K562 (cell line): Measurements from ENCODE around the gene ANKH. TPM values are rescaled to one million over a fixed set of nuclear protein-coding genes. Genes with fewer than 3 reads are reported as not detected.

Experiments
- ATAC-seq: fragments of 200-7000 bp; cut with Tn5 transposase; 3 replicates; pipeline ENCODE4 v1.9.1; 2020; ENCODE audit warnings: moderate library complexity
- BruUV-seq: library from RNA; stranded (reverse); fragments of 400-500 nt; replicated peaks from 2 replicates; lab custom pipeline; 2021; lab: Mats Ljungman, UMichigan
- CTCF ChIA-PET: fragments of 300-600 bp; formaldehyde crosslinking; extraction: SDS; loops from one replicate; lab custom pipeline; 2021; ENCODE audit warnings: low intra/inter-chr PET ratio; lab: Yijun Ruan, JAX
- POLR2A ChIA-PET: fragments of 300-600, 350-650 bp; sonication (Branson Sonifier 250); formaldehyde crosslinking; extraction: SDS; loops from one replicate; lab custom pipeline; 2021; ENCODE audit warnings: antibody characterized with exemption, inconsistent platforms; lab: Yijun Ruan, JAX
- DNase-seq, 4 experiments: peaks; one replicate each; pipeline versions ENCODE4 v3.0.0 to v3.0.0-alpha.2; 2011 to 2018; ENCODE audit warnings: low spot score in 3 of 4, mixed read lengths in 3 of 4; ENCODE audit errors: extremely low read depth in 1 of 4
- FAIRE-seq: peaks from 2 replicates; lab custom pipeline; 2011; peaks lifted over from hg19 to GRCh38; lab: Jason Lieb, UNC
- H2AFZ ChIP-seq: 2 replicates; pipeline ENCODE4 v1.6.0; 2011; ENCODE audit warnings: low read depth, low read length, control low read depth, inconsistent platforms
- H3K27ac ChIP-seq: fragments of 200-600 bp; 3 replicates; pipeline ENCODE4 v1.8.0; 2011; ENCODE audit warnings: low read depth, mild to moderate bottlenecking, control low read depth, inconsistent platforms, low read length, moderate library complexity, mixed read lengths; ENCODE audit errors: extremely low read depth
- H3K27me3 ChIP-seq, 2 experiments: fragments of 300-600 bp in 1 of 2; 2 replicates in 1 of 2; 3 replicates in 1 of 2; pipeline versions ENCODE4 v1.6.0 to v1.8.0; 2011; ENCODE audit warnings: inconsistent platforms in 2 of 2, low read length in 2 of 2, mild to moderate bottlenecking in 1 of 2, mixed read lengths in 1 of 2, moderate library complexity in 1 of 2; ENCODE audit not compliant: control insufficient read depth in 2 of 2, insufficient read depth in 2 of 2
- H3K36me3 ChIP-seq: fragments of 300-600 bp; 3 replicates; pipeline ENCODE4 v1.8.0; 2011; ENCODE audit warnings: mild to moderate bottlenecking, low read length, inconsistent platforms; ENCODE audit not compliant: control insufficient read depth, insufficient read depth
- H3K4me1 ChIP-seq, 2 experiments: fragments of 200-600 bp in 1 of 2; replicated peaks in 1 of 2; 2 replicates in 1 of 2; 3 replicates in 1 of 2; pipeline versions ENCODE4 v1.5.1 to v1.8.0; 2011; ENCODE audit warnings: inconsistent platforms in 2 of 2, low read length in 2 of 2, mild to moderate bottlenecking in 1 of 2, mixed read lengths in 1 of 2, moderate library complexity in 1 of 2; ENCODE audit not compliant: control insufficient read depth in 2 of 2, insufficient read depth in 2 of 2
- H3K4me2 ChIP-seq: 2 replicates; pipeline ENCODE4 v1.6.1; 2011; ENCODE audit warnings: low read length, control low read depth, inconsistent platforms, mixed read lengths; ENCODE audit not compliant: insufficient read depth
- H3K4me3 ChIP-seq: fragments of 200-600 bp; sonication (generic), shearing (Covaris generic); 2 replicates; pipeline ENCODE4 v1.5.1; 2016; ENCODE audit warnings: control low read depth, inconsistent platforms
- H3K79me2 ChIP-seq: fragments of 200-600 bp; 3 replicates; pipeline ENCODE4 v1.8.0; 2011; ENCODE audit warnings: low read length, inconsistent platforms; ENCODE audit not compliant: control insufficient read depth, insufficient read depth
- H3K9ac ChIP-seq, 2 experiments: 2 replicates each; pipeline versions ENCODE4 v1.6.0 to v1.6.1; 2011; ENCODE audit warnings: low read depth in 2 of 2, low read length in 2 of 2, control low read depth in 1 of 2, inconsistent platforms in 1 of 2, mild to moderate bottlenecking in 1 of 2, mixed read lengths in 1 of 2; ENCODE audit not compliant: insufficient read depth in 1 of 2
- H3K9me1 ChIP-seq: one replicate; pipeline ENCODE4 v1.6.0; 2011; ENCODE audit warnings: inconsistent platforms, mild to moderate bottlenecking, low read length, moderate library complexity; ENCODE audit not compliant: control insufficient read depth, insufficient read depth
- H3K9me3 ChIP-seq: replicated peaks from 2 replicates; pipeline ENCODE4 v1.5.1; 2011; ENCODE audit warnings: low read depth, low read length, inconsistent platforms; ENCODE audit not compliant: control insufficient read depth, insufficient read depth
- H4K20me1 ChIP-seq: replicated peaks from 2 replicates; pipeline ENCODE4 v1.6.1; 2011; ENCODE audit warnings: low read length, inconsistent platforms, mixed read lengths; ENCODE audit not compliant: control insufficient read depth, insufficient read depth
- ARID1B ChIP-seq: fragments of 450-650 bp; IDR thresholded peaks from 2 replicates; pipeline ENCODE4 v1.6.1; 2016; ENCODE audit warnings: antibody characterized with exemption, mild to moderate bottlenecking, inconsistent platforms
- C11orf30 ChIP-seq: fragments of 450-650 bp; IDR thresholded peaks from 2 replicates; pipeline ENCODE4 v1.6.1; 2016; ENCODE audit warnings: low read depth, mild to moderate bottlenecking
- CBFA2T2 ChIP-seq: fragments of 450-650 bp; conservative IDR thresholded peaks from 2 replicates; pipeline ENCODE4 v1.6.1; 2017; ENCODE audit warnings: mild to moderate bottlenecking
- CEBPG ChIP-seq, 3 experiments: fragments of 200-800 bp in 1 of 3; sonication (Bioruptor generic) in 1 of 3; sonication (generic) in 1 of 3; formaldehyde crosslinking in 1 of 3; IDR thresholded peaks in 2 of 3; conservative IDR thresholded peaks in 1 of 3; 2 replicates each; pipeline versions ENCODE4 v1.6.1 to v1.8.0; 2016 to 2022; ENCODE audit warnings: missing compliant biosample characterization in 2 of 3, missing genetic modification characterization in 2 of 3, mild to moderate bottlenecking in 1 of 3, missing genetic modification reagents in 1 of 3
- CXXC5 ChIP-seq: fragments of 250-450 bp; sonication (Bioruptor Pico); IDR thresholded peaks from 2 replicates; pipeline ENCODE4 v1.8.0; 2022; ENCODE audit warnings: inconsistent platforms, mild to moderate bottlenecking, moderate library complexity
- DPF2 ChIP-seq: fragments of 450-650 bp; IDR thresholded peaks from 2 replicates; pipeline ENCODE4 v1.6.1; 2016
- ELF4 ChIP-seq: fragments of 450-650 bp; formaldehyde crosslinking; IDR thresholded peaks from 2 replicates; pipeline ENCODE4 v1.4.0; 2022; ENCODE audit warnings: missing genetic modification characterization
- FOXA1 ChIP-seq: fragments of 450-650 bp; IDR thresholded peaks from 2 replicates; pipeline ENCODE4 v1.6.1; 2016; ENCODE audit warnings: mild to moderate bottlenecking, borderline replicate concordance
- NFE2 ChIP-seq: IDR thresholded peaks from 2 replicates; pipeline ENCODE4 v1.6.1; 2014; ENCODE audit warnings: antibody characterized with exemption, low read depth
- PHF20 ChIP-seq: fragments of 450-650 bp; IDR thresholded peaks from 2 replicates; pipeline ENCODE4 v1.6.1; 2018; ENCODE audit not compliant: partially characterized antibody
- ZNF12 ChIP-seq: sonication (generic); formaldehyde crosslinking; IDR thresholded peaks from 2 replicates; pipeline ENCODE4 v1.4.0; 2020; ENCODE audit warnings: mild to moderate bottlenecking, missing genetic modification reagents
- ZNF561 ChIP-seq: fragments of 450-650 bp; formaldehyde crosslinking; conservative IDR thresholded peaks from 2 replicates; pipeline ENCODE4 v1.4.0; 2020; ENCODE audit warnings: mild to moderate bottlenecking, moderate library complexity
- WGBS: fragments of 100-300 bp; shearing (Covaris generic); methylation state at CpG from one replicate; pipeline ENCODE4 v1.1.6; 2016; ENCODE audit warnings: low coverage, mixed read lengths; ENCODE audit not compliant: insufficient coverage; ENCODE audit errors: missing lambda C conversion rate; 5-methylcytosine and 5-hydroxymethylcytosine counted together
- in situ Hi-C: fragments of 300-500 bp; cut with MboI; formaldehyde crosslinking; loops from 4 replicates; pipeline ENCODE4 v1.15.0; 2018; ENCODE audit warnings: inconsistent platforms, mixed read lengths
- intact Hi-C: fragments of 100-400 bp; cut with micrococcal nuclease; formaldehyde crosslinking; loops from 2 replicates; pipeline ENCODE4 v1.14.2; 2022
- polyA plus RNA-seq, 8 experiments: library from polyadenylated mRNA; depleted of rRNA in 4 of 8; stranded (reverse) in 5 of 8; unstranded in 3 of 8; fragments of >200 nt; fragmentation: Nextera tagmentation in 2 of 8; fragmentation: Illumina TruSeq in 1 of 8; extraction: Ambion mirVana in 2 of 8; extraction: Trizol in 1 of 8; gene quantifications; 2 replicates each; pipeline versions ENCODE4 v1.2.1 to v1.2.3, GENCODE V29; 2011 to 2014; ENCODE audit warnings: inconsistent platforms in 1 of 8, missing spikeins in 1 of 8
- total RNA-seq, 7 experiments: library from RNA; depleted of rRNA in 6 of 7; stranded (reverse); fragments of >200 nt in 6 of 7; fragmentation: Illumina TruSeq in 2 of 7; extraction: Trizol in 2 of 7; gene quantifications; 2 replicates each; pipeline versions ENCODE4 v1.2.1 to v1.2.3, GENCODE V29; 2011 to 2021; ENCODE audit warnings: low replicate concordance in 1 of 7
- TF ChIP-seq, protein P1 (sequence below): IDR thresholded peaks from 2 replicates; pipeline ENCODE4 v1.6.1; 2011; ENCODE audit warnings: borderline replicate concordance, low read depth, mild to moderate bottlenecking, moderate library complexity, low read length; ENCODE audit not compliant: insufficient read depth, poor library complexity, severe bottlenecking
- TF ChIP-seq, protein P2 (sequence below): fragments of 250-450 bp; sonication (Bioruptor Pico); IDR thresholded peaks from 2 replicates; pipeline ENCODE4 v1.4.0; 2020; ENCODE audit warnings: mild to moderate bottlenecking, moderate library complexity, borderline replicate concordance
- TF ChIP-seq, protein P3 (sequence below): fragments of 450-650 bp; formaldehyde crosslinking; IDR thresholded peaks from 2 replicates; pipeline ENCODE4 v1.4.0; 2020; ENCODE audit warnings: mild to moderate bottlenecking, moderate library complexity

The ANKH gene
- total and polyA plus RNA-seq, 9 of the 15 experiments (the other 6 are each of a cell fraction or from before 2014, with no cell fraction given), result 0.79 to 12.2 (median 4.5) TPM

DNA sequence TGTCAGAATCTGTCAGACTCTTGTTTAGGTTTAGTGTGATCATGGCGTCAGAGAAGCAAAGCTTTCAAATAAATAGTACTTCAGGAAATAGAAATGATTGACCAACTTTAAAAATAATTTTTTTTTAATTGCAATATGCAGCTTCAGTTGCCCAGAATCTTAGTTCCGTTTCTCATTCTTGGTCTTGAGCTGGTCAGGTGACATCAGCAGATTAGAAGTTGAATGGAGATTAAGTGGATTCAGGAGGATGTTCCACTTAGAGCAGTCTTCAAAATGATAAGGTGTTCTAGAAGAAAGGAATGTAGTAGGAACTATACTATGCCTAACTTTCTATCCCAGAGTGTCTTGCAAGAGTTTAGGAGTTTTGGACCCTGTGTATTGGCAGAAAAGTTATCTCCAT, 176.4 kb downstream of the ANKH start (continued):
- TF ChIP-seq NFE2 (peak; percentile 21; the same call in 1 of the 2 replicates), ZNF12 (CRISPR knock-in tag) (no peak), CXXC5 (peak; percentile 15; the same call in 1 of the 2 replicates), CBFA2T2 (0 out of 2 replicates have a peak, but pooled peaks have one; percentile 22), ZNF561 (CRISPR knock-in tag) (no peak), ARID1B (peak; percentile 46; the same call in 1 of the 2 replicates), ELF4 (CRISPR knock-in tag) (no peak), C11orf30 (no peak)

DNA sequence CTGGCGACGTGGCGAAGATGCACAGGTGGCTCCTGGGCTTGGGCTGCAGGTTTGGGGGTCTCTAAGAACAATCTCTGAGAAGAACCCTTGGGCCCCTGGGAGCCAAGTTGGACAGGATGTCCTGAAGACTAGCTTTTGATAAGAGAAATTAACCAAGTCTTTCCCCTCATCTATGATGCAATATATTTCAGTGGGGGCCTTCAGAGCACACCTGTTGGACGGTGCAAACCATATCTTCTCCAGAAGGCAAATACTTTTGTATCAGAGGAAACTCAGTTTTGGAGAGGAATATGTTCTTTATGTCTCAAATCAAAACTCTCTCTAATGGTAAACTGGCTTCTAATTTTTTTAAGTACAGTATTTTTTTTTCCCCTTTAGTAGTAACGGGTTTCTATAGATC, 178.5 kb downstream of the ANKH start:
- FAIRE-seq, result no peak
- TF ChIP-seq, protein P1, sequence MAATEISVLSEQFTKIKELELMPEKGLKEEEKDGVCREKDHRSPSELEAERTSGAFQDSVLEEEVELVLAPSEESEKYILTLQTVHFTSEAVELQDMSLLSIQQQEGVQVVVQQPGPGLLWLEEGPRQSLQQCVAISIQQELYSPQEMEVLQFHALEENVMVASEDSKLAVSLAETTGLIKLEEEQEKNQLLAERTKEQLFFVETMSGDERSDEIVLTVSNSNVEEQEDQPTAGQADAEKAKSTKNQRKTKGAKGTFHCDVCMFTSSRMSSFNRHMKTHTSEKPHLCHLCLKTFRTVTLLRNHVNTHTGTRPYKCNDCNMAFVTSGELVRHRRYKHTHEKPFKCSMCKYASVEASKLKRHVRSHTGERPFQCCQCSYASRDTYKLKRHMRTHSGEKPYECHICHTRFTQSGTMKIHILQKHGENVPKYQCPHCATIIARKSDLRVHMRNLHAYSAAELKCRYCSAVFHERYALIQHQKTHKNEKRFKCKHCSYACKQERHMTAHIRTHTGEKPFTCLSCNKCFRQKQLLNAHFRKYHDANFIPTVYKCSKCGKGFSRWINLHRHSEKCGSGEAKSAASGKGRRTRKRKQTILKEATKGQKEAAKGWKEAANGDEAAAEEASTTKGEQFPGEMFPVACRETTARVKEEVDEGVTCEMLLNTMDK, result no peak
- no peak for TF ChIP-seq DPF2
- no peak for TF ChIP-seq CEBPG (CRISPR knock-in tag; IDR thresholded peaks at IDR 0.05)
- peak in 1 of 2 experiments; percentile 46; a peak in 2 of 4 replicates for TF ChIP-seq CEBPG (tag; conservative IDR thresholded peaks at IDR 0.05 in 1 of 2, IDR thresholded peaks at IDR 0.05 in 1 of 2)
- TF ChIP-seq, protein P2, sequence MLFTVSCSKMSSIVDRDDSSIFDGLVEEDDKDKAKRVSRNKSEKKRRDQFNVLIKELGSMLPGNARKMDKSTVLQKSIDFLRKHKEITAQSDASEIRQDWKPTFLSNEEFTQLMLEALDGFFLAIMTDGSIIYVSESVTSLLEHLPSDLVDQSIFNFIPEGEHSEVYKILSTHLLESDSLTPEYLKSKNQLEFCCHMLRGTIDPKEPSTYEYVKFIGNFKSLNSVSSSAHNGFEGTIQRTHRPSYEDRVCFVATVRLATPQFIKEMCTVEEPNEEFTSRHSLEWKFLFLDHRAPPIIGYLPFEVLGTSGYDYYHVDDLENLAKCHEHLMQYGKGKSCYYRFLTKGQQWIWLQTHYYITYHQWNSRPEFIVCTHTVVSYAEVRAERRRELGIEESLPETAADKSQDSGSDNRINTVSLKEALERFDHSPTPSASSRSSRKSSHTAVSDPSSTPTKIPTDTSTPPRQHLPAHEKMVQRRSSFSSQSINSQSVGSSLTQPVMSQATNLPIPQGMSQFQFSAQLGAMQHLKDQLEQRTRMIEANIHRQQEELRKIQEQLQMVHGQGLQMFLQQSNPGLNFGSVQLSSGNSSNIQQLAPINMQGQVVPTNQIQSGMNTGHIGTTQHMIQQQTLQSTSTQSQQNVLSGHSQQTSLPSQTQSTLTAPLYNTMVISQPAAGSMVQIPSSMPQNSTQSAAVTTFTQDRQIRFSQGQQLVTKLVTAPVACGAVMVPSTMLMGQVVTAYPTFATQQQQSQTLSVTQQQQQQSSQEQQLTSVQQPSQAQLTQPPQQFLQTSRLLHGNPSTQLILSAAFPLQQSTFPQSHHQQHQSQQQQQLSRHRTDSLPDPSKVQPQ (CRISPR knock-in tag), result no peak
- no peak for TF ChIP-seq PHF20
- TF ChIP-seq, protein P3, sequence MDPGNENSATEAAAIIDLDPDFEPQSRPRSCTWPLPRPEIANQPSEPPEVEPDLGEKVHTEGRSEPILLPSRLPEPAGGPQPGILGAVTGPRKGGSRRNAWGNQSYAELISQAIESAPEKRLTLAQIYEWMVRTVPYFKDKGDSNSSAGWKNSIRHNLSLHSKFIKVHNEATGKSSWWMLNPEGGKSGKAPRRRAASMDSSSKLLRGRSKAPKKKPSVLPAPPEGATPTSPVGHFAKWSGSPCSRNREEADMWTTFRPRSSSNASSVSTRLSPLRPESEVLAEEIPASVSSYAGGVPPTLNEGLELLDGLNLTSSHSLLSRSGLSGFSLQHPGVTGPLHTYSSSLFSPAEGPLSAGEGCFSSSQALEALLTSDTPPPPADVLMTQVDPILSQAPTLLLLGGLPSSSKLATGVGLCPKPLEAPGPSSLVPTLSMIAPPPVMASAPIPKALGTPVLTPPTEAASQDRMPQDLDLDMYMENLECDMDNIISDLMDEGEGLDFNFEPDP, result no peak
- TF ChIP-seq FOXA1, result no peak
- POLR2A ChIA-PET, result no interaction called here

More for the DNA sequence above, 178.5 kb downstream of the ANKH start:
- CTCF ChIA-PET, result interaction anchor here (1.2 kb wide), 1 partner anchor 35 kb away, joined by 3 read pairs; no protein-coding TSS in a partner anchor
- BruUV-seq, result no TSS peak
- Histone ChIP-seq H4K20me1 (no peaks in the 10 kb centered on the region), H3K27ac (no peak overlapping the region), H3K4me3 (no peak overlapping the region), H3K79me2 (0 out of 3 replicates have a peak, but pooled peaks cover 6% of the 10 kb centered on the region), H3K4me1 (peaks cover 7 to 23% of the 10 kb centered on the region in 2 experiments; a peak in 4 of 5 replicates), H3K9me3 (no peaks in the 10 kb centered on the region), H2AFZ (no peak overlapping the region), H3K9me1 (no peaks in the 10 kb centered on the region), H3K27me3 (no peaks in the 10 kb centered on the region), H3K4me2 (no peak overlapping the region), H3K36me3 (peaks cover 96% of the 10 kb centered on the region), H3K9ac (no peak overlapping the region)
- in situ Hi-C loops, result no loop called here
- ATAC-seq, result no peak
- WGBS, result 95% methylated on average over 5 of the region's 5 CpGs
- intact Hi-C loops, result no loop called here
- no peak for DNase-seq
